Measurements from ENCODE around the gene HMGN3. TPM values are rescaled to one million over a fixed set of nuclear protein-coding genes. Genes with fewer than 3 reads are reported as not detected.

Gene HMGN3
- total and polyA plus RNA-seq, 2 of the 13 experiments (the other 11 are each of a cell fraction or from before 2014, with no cell fraction given): 67.9 to 145 TPM

DNA sequence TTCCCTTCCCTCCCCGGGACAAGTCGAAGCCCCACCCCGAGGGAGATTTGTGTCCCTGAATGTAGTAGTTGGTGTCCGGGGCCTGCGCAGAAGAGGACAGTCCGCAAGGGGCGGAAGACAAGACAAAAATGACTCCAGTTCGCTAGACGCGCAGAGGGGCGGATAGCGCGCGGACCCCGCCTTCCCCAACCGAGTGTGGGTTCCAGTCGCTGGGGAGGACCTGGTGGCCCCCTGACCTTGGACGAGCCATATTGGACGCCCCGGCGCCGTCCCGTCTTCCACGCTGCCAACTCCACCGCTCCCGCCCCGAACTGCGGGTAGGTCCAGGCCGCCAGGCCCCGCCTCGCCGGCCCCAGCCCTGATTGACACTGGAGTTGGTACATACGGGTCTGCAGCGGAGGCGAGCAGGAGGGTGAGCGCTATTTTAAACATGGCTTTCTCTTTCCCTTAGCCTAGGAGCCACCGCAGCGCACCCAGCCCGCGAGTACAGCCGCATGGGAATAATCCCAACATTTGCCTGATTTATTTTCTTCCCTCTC, 802 bp downstream of the HMGN3 start (continued):
- TF ChIP-seq, protein P1, sequence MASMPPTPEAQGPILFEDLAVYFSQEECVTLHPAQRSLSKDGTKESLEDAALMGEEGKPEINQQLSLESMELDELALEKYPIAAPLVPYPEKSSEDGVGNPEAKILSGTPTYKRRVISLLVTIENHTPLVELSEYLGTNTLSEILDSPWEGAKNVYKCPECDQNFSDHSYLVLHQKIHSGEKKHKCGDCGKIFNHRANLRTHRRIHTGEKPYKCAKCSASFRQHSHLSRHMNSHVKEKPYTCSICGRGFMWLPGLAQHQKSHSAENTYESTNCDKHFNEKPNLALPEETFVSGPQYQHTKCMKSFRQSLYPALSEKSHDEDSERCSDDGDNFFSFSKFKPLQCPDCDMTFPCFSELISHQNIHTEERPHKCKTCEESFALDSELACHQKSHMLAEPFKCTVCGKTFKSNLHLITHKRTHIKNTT (CRISPR knock-in tag; IDR thresholded peaks at IDR 0.05): no peak
- TF ChIP-seq, protein P2, sequence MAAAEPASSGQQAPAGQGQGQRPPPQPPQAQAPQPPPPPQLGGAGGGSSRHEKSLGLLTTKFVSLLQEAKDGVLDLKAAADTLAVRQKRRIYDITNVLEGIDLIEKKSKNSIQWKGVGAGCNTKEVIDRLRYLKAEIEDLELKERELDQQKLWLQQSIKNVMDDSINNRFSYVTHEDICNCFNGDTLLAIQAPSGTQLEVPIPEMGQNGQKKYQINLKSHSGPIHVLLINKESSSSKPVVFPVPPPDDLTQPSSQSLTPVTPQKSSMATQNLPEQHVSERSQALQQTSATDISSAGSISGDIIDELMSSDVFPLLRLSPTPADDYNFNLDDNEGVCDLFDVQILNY (CRISPR knock-in tag; conservative IDR thresholded peaks at IDR 0.05): no peak
- peak; percentile 67 for TF ChIP-seq PHF8 (CRISPR knock-in tag; IDR thresholded peaks at IDR 0.05)
- TF ChIP-seq GTF3A (CRISPR knock-in tag; conservative IDR thresholded peaks at IDR 0.05): no peak
- no peak for TF ChIP-seq SETDB1 (CRISPR knock-in tag; IDR thresholded peaks at IDR 0.05; ENCODE audit: borderline replicate concordance)
- no peak for TF ChIP-seq TCF7 (IDR thresholded peaks at IDR 0.05; ENCODE audit: low read depth)
- no peak for TF ChIP-seq ZBTB21 (CRISPR knock-in tag; IDR thresholded peaks at IDR 0.05)
- TF ChIP-seq, protein P3, sequence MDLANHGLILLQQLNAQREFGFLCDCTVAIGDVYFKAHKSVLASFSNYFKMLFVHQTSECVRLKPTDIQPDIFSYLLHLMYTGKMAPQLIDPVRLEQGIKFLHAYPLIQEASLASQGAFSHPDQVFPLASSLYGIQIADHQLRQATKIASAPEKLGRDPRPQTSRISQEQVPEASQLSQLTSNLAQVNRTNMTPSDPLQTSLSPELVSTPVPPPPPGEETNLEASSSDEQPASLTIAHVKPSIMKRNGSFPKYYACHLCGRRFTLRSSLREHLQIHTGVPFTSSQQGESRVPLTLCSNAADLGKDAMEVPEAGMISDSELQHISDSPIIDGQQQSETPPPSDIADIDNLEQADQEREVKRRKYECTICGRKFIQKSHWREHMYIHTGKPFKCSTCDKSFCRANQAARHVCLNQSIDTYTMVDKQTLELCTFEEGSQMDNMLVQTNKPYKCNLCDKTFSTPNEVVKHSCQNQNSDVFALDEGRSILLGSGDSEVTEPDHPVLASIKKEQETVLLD (CRISPR knock-in tag; IDR thresholded peaks at IDR 0.05; ENCODE audit: low read depth): no peak
- TF ChIP-seq ZSCAN31 (CRISPR knock-in tag; IDR thresholded peaks at IDR 0.05; ENCODE audit: low read depth): peak; percentile 54; the same call in 1 of the 2 replicates
- peak; percentile 40; the same call in 1 of the 2 replicates for TF ChIP-seq NFYC (CRISPR knock-in tag; IDR thresholded peaks at IDR 0.05)
- TF ChIP-seq KMT2B (CRISPR knock-in tag; IDR thresholded peaks at IDR 0.05): peak; percentile 73
- TF ChIP-seq, protein P4, sequence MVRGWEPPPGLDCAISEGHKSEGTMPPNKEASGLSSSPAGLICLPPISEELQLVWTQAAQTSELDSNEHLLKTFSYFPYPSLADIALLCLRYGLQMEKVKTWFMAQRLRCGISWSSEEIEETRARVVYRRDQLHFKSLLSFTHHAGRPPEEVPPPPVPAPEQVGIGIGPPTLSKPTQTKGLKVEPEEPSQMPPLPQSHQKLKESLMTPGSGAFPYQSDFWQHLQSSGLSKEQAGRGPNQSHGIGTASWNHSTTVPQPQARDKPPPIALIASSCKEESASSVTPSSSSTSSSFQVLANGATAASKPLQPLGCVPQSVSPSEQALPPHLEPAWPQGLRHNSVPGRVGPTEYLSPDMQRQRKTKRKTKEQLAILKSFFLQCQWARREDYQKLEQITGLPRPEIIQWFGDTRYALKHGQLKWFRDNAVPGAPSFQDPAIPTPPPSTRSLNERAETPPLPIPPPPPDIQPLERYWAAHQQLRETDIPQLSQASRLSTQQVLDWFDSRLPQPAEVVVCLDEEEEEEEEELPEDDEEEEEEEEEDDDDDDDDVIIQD (CRISPR knock-in tag; IDR thresholded peaks at IDR 0.05; ENCODE audit: low read depth): peak; percentile 64; the same call in 1 of the 2 replicates
- TF ChIP-seq, protein P5, sequence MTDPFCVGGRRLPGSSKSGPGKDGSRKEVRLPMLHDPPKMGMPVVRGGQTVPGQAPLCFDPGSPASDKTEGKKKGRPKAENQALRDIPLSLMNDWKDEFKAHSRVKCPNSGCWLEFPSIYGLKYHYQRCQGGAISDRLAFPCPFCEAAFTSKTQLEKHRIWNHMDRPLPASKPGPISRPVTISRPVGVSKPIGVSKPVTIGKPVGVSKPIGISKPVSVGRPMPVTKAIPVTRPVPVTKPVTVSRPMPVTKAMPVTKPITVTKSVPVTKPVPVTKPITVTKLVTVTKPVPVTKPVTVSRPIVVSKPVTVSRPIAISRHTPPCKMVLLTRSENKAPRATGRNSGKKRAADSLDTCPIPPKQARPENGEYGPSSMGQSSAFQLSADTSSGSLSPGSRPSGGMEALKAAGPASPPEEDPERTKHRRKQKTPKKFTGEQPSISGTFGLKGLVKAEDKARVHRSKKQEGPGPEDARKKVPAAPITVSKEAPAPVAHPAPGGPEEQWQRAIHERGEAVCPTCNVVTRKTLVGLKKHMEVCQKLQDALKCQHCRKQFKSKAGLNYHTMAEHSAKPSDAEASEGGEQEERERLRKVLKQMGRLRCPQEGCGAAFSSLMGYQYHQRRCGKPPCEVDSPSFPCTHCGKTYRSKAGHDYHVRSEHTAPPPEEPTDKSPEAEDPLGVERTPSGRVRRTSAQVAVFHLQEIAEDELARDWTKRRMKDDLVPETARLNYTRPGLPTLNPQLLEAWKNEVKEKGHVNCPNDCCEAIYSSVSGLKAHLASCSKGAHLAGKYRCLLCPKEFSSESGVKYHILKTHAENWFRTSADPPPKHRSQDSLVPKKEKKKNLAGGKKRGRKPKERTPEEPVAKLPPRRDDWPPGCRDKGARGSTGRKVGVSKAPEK (CRISPR knock-in tag; IDR thresholded peaks at IDR 0.05; ENCODE audit: borderline replicate concordance): no peak
- peak; percentile 37; the same call in 1 of the 2 replicates for TF ChIP-seq ZZZ3 (CRISPR knock-in tag; IDR thresholded peaks at IDR 0.05; ENCODE audit: borderline replicate concordance)
- TF ChIP-seq ZNF180 (CRISPR knock-in tag; IDR thresholded peaks at IDR 0.05; ENCODE audit: borderline replicate concordance, low read depth): no peak
- TF ChIP-seq ZNF678 (CRISPR knock-in tag; IDR thresholded peaks at IDR 0.05): peak; percentile 59; the same call in 1 of the 2 replicates
- no peak for TF ChIP-seq ZNF7 (CRISPR knock-in tag; IDR thresholded peaks at IDR 0.05)
- TF ChIP-seq ZNF354B (CRISPR knock-in tag; IDR thresholded peaks at IDR 0.05): no peak
- peak; percentile 39; the same call in 1 of the 2 replicates for TF ChIP-seq ZNF564 (CRISPR knock-in tag; IDR thresholded peaks at IDR 0.05)
- TF ChIP-seq, protein P6, sequence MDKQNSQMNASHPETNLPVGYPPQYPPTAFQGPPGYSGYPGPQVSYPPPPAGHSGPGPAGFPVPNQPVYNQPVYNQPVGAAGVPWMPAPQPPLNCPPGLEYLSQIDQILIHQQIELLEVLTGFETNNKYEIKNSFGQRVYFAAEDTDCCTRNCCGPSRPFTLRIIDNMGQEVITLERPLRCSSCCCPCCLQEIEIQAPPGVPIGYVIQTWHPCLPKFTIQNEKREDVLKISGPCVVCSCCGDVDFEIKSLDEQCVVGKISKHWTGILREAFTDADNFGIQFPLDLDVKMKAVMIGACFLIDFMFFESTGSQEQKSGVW (CRISPR knock-in tag; IDR thresholded peaks at IDR 0.05; ENCODE audit: borderline replicate concordance): no peak
- TF ChIP-seq CEBPG (CRISPR knock-in tag; IDR thresholded peaks at IDR 0.05): peak; percentile 43
- peak; percentile 66; the same call in 1 of the 2 replicates for TF ChIP-seq MYC (CRISPR knock-in tag; IDR thresholded peaks at IDR 0.05; ENCODE audit: borderline replicate concordance)
- TF ChIP-seq ZFP1 (CRISPR knock-in tag; IDR thresholded peaks at IDR 0.05): no peak

Data from HepG2 (cell line).